OCI-LY7 (cell line): ENCODE data around the gene ZMYND8. TPM values are rescaled to one million over a fixed set of nuclear protein-coding genes. Genes with fewer than 3 reads are reported as not detected.
"Not testable (repeated sequence)": the region's sequence is repeated elsewhere in the genome, so short reads cannot be mapped to it uniquely, and the experiment has no call there.

ENCODE experiments used
- BruUV-seq: library from RNA; stranded (reverse); fragments of 400-500 nt; replicated peaks from 2 replicates; lab custom pipeline; 2021; lab: Mats Ljungman, UMichigan
- CTCF ChIA-PET: fragments of 300-600 bp; sonication (Branson Sonifier 250); formaldehyde crosslinking; loops from one replicate; lab custom pipeline; 2022; ENCODE audit warnings: antibody characterized with exemption; ENCODE audit not compliant: unreplicated experiment; lab: Charles Lee
- POLR2A ChIA-PET: fragments of 300-600 bp; sonication (Branson Sonifier 250); formaldehyde crosslinking; loops from one replicate; lab custom pipeline; 2022; ENCODE audit warnings: antibody characterized with exemption; lab: Charles Lee
- DNase-seq: peaks from one replicate; pipeline ENCODE4 v3.0.0-alpha.2; 2015; ENCODE audit warnings: low spot score
- H2AFZ ChIP-seq: fragments of 200-600 bp; sonication (generic), shearing (Covaris generic); 2 replicates; pipeline ENCODE4 v1.6.1; 2014; ENCODE audit warnings: mild to moderate bottlenecking, antibody characterized with exemption, low read length, moderate library complexity
- H3K27ac ChIP-seq: fragments of 200-600 bp; sonication (generic); 2 replicates; pipeline ENCODE4 v1.5.1; 2014; ENCODE audit warnings: mixed run types, low read depth, mild to moderate bottlenecking, moderate library complexity, low read length, inconsistent platforms; ENCODE audit not compliant: poor library complexity, severe bottlenecking
- H3K36me3 ChIP-seq: fragments of 200-600 bp; sonication (generic); 2 replicates; pipeline ENCODE4 v1.6.1; 2014; ENCODE audit warnings: mild to moderate bottlenecking, antibody characterized with exemption, low read length, moderate library complexity, mixed read lengths; ENCODE audit not compliant: insufficient read depth
- H3K4me1 ChIP-seq: fragments of 200-600 bp; sonication (generic); 2 replicates; pipeline ENCODE4 v1.5.1; 2014; ENCODE audit warnings: mild to moderate bottlenecking, low read length; ENCODE audit not compliant: insufficient read depth, poor library complexity, severe bottlenecking
- H3K4me2 ChIP-seq: fragments of 200-600 bp; sonication (generic); 2 replicates; pipeline ENCODE4 v1.6.1; 2014; ENCODE audit warnings: mild to moderate bottlenecking, low read length
- H3K4me3 ChIP-seq: fragments of 200-600 bp; sonication (generic); 2 replicates; pipeline ENCODE4 v1.5.1; 2014; ENCODE audit warnings: mild to moderate bottlenecking, low read depth, low read length; ENCODE audit not compliant: poor library complexity, severe bottlenecking
- H3K79me2 ChIP-seq: fragments of 200-600 bp; sonication (generic); 2 replicates; pipeline ENCODE4 v1.6.1; 2016; ENCODE audit warnings: low read depth, mild to moderate bottlenecking, low read length, moderate library complexity, mixed read lengths; ENCODE audit not compliant: insufficient read depth
- H3K9me2 ChIP-seq: fragments of 200-600 bp; sonication (generic); 2 replicates; pipeline ENCODE4 v1.6.1; 2016; ENCODE audit warnings: mild to moderate bottlenecking, low read length, mixed read lengths; ENCODE audit not compliant: insufficient read depth
- H3K9me3 ChIP-seq: fragments of 200-600 bp; sonication (generic); 2 replicates; pipeline ENCODE4 v1.6.1; 2014; ENCODE audit warnings: mild to moderate bottlenecking, mixed run types, low read length, mixed read lengths
- H4K20me1 ChIP-seq: fragments of 200-600 bp; sonication (generic); 2 replicates; pipeline ENCODE4 v1.6.1; 2014; ENCODE audit warnings: mild to moderate bottlenecking, antibody characterized with exemption, low read length, moderate library complexity, mixed read lengths; ENCODE audit not compliant: insufficient read depth
- EZH2phosphoT487 ChIP-seq: fragments of 200-600 bp; sonication (generic); IDR thresholded peaks from 2 replicates; pipeline ENCODE4 v1.6.1; 2018; ENCODE audit warnings: low read depth, borderline replicate concordance, mild to moderate bottlenecking, mixed run types, antibody characterized with exemption, low read length, moderate library complexity, mixed read lengths
- intact Hi-C: fragments of 100-400 bp; cut with micrococcal nuclease; formaldehyde crosslinking; loops from one replicate; pipeline ENCODE4 v1.10.0; 2022; ENCODE audit not compliant: unreplicated experiment
- total RNA-seq, 2 experiments: library from RNA; depleted of rRNA in 1 of 2; stranded (reverse); fragments of >200 nt in 1 of 2; shearing (Covaris generic) in 1 of 2; gene quantifications; 2 replicates each; pipeline ENCODE4 v1.2.3, GENCODE V29; 2014 to 2022
- TF ChIP-seq, protein P1 (sequence below): fragments of 200-600 bp; sonication (generic); conservative IDR thresholded peaks from 2 replicates; pipeline ENCODE4 v1.5.1; 2014; ENCODE audit warnings: mild to moderate bottlenecking, antibody characterized with exemption, low read length, moderate library complexity, mixed read lengths

Gene ZMYND8
- total RNA-seq, 2 experiments from 2014 or later, result 30.4 to 69.1 TPM

DNA sequence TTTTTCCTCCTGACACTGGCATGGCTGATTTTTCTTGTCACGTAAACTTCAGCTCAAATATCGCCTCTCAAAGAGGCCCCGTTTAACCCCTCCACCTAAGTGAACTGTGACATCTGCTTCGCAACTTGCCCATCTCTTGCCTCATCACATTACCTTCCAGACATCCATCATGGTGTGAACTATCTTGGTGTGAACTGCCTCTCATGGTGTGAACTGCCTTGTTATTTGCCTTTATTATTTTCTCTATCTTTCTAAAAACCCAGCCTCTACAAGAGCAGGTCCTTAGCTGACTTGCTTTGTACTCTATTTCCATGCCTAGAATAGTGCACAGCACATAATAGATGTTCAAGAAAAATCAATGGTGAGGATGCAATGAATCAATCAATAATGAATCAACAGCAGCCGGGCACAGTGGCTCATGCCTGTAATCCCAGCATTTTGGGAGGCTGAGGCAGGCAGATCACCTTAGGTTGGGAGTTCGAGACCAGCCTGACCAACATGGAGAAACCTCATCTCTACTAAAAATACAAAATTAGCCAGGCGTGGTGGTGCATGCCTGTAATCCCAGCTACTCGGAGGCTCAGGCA is 95.9 kb downstream of the ZMYND8 start:
- POLR2A ChIA-PET, result interaction anchor here (0.6 kb wide), 1 partner anchor 31 kb away, joined by 3 read pairs; no protein-coding TSS in a partner anchor

GRCh38 chr20:47258745-47259695 is 97.5 kb downstream of the ZMYND8 start:
- no peaks in the 10 kb centered on the region for H3K9me2 ChIP-seq
- peak overlapping the region; percentile 39 for H3K27ac ChIP-seq
- H2AFZ ChIP-seq, result no peak overlapping the region
- no peak overlapping the region for H3K4me3 ChIP-seq
- ChIA-PET POLR2A (no interaction called here), CTCF (no interaction called here)
- intact Hi-C loops, result no loop called here
- peak; percentile 46 for DNase-seq
- TF ChIP-seq, protein P1, sequence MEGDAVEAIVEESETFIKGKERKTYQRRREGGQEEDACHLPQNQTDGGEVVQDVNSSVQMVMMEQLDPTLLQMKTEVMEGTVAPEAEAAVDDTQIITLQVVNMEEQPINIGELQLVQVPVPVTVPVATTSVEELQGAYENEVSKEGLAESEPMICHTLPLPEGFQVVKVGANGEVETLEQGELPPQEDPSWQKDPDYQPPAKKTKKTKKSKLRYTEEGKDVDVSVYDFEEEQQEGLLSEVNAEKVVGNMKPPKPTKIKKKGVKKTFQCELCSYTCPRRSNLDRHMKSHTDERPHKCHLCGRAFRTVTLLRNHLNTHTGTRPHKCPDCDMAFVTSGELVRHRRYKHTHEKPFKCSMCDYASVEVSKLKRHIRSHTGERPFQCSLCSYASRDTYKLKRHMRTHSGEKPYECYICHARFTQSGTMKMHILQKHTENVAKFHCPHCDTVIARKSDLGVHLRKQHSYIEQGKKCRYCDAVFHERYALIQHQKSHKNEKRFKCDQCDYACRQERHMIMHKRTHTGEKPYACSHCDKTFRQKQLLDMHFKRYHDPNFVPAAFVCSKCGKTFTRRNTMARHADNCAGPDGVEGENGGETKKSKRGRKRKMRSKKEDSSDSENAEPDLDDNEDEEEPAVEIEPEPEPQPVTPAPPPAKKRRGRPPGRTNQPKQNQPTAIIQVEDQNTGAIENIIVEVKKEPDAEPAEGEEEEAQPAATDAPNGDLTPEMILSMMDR, result no peak
- TF ChIP-seq EZH2phosphoT487, result no peak
- no peaks in the 10 kb centered on the region for H4K20me1 ChIP-seq
- peaks cover 57% of the 10 kb centered on the region; the same call in 1 of the 2 replicates for H3K79me2 ChIP-seq
- no TSS peak for BruUV-seq
- no peaks in the 10 kb centered on the region for H3K9me3 ChIP-seq
- H3K36me3 ChIP-seq, result peaks cover 84% of the 10 kb centered on the region
- H3K4me1 ChIP-seq, result peaks cover 56% of the 10 kb centered on the region
- peak overlapping the region; percentile 40 for H3K4me2 ChIP-seq

More for the DNA sequence above, 95.9 kb downstream of the ZMYND8 start:
- CTCF ChIA-PET, intact Hi-C loops, H3K4me3 ChIP-seq, H2AFZ ChIP-seq, BruUV-seq, DNase-seq, H3K9me2 ChIP-seq, H3K4me2 ChIP-seq, H4K20me1 ChIP-seq, H3K9me3 ChIP-seq: not testable (repeated sequence)
- Histone ChIP-seq H3K27ac (peak overlapping the region; percentile 99), H3K4me1 (peaks cover 71% of the 10 kb centered on the region), H3K79me2 (peaks cover 70% of the 10 kb centered on the region; the same call in 1 of the 2 replicates), H3K36me3 (peaks cover 85% of the 10 kb centered on the region)

- no TSS peak for BruUV-seq
- CTCF ChIA-PET, result no interaction called here
These were observed 98.7 kb downstream of the ZMYND8 start for GRCh38 chr20:47257771-47258170.

More at GRCh38 chr20:47257771-47258170, 98.7 kb downstream of the ZMYND8 start:
- intact Hi-C loops, result no loop called here
- Histone ChIP-seq H3K79me2 (peaks cover 53% of the 10 kb centered on the region; the same call in 1 of the 2 replicates), H3K9me3 (no peaks in the 10 kb centered on the region), H3K9me2 (no peaks in the 10 kb centered on the region), H3K36me3 (peaks cover 89% of the 10 kb centered on the region), H2AFZ (no peak overlapping the region), H4K20me1 (no peaks in the 10 kb centered on the region), H3K4me3 (no peak overlapping the region), H3K4me1 (peaks cover 44% of the 10 kb centered on the region), H3K4me2 (no peak overlapping the region), H3K27ac (no peak overlapping the region)
- POLR2A ChIA-PET, result no interaction called here
- TF ChIP-seq EZH2phosphoT487, result no peak
- TF ChIP-seq, protein P1, result no peak
- no peak for DNase-seq
